ENCODE measurements around the gene ZNF689. TPM values are rescaled to one million over a fixed set of nuclear protein-coding genes. Genes with fewer than 3 reads are reported as not detected.

ZNF689 gene
- polyA plus RNA-seq (2013): 5.8 and 5.9 TPM in 2 replicates

- peak; percentile 95 to 99 for DNase-seq
- peak within 1 kb of the TSS; percentile 81 for H3K4me3 ChIP-seq (ENCODE audit: low read depth, low read length)
- H3K36me3 ChIP-seq (ENCODE audit: control insufficient read depth in 1 of 2, insufficient read depth in 2 of 2, low read length in 2 of 2): peaks cover 4 to 7% of the 10 kb centered on the region in 2 experiments
- no peak within 1 kb of the TSS for H2BK12ac ChIP-seq (ENCODE audit: low read length)
- H3K18ac ChIP-seq (ENCODE audit: low read length): peak within 1 kb of the TSS; percentile 46
- no CpG with 5 or more reads among the region's 63 CpGs for WGBS (ENCODE audit: extremely low coverage, insufficient coverage, insufficient read length)
- H3K9me3 ChIP-seq (ENCODE audit: insufficient read depth, low read depth, low read length): peaks cover 1% of the 10 kb centered on the region
- H2AK5ac ChIP-seq (ENCODE audit: low read length): peak within 1 kb of the TSS; percentile 3
- H3K4ac ChIP-seq (ENCODE audit: low read depth, low read length): peak within 1 kb of the TSS; percentile 41
- no peak within 1 kb of the TSS for H3K23ac ChIP-seq (ENCODE audit: low read length)
- peak within 1 kb of the TSS; percentile 65 for H2BK5ac ChIP-seq (ENCODE audit: low read depth, low read length, poor library complexity)
- peak within 1 kb of the TSS; percentile 64 for H3K4me2 ChIP-seq (ENCODE audit: low read length)
- H4K12ac ChIP-seq (ENCODE audit: low read depth, low read length): peak within 1 kb of the TSS; percentile 91
- peak within 1 kb of the TSS; percentile 98 for H4K8ac ChIP-seq (ENCODE audit: low read depth, low read length)
- H3K27me3 ChIP-seq (ENCODE audit: insufficient read depth, low read length): no peaks in the 10 kb centered on the region
- peaks cover 5% of the 10 kb centered on the region for H3K79me2 ChIP-seq (ENCODE audit: control insufficient read depth, insufficient read depth, low read length, poor library complexity)
- peak within 1 kb of the TSS; percentile 83 for H3K9ac ChIP-seq (ENCODE audit: low read length)
- H4K91ac ChIP-seq (ENCODE audit: low read depth, low read length): peak within 1 kb of the TSS; percentile 86
- no peaks in the 10 kb centered on the region for H3K4me1 ChIP-seq (ENCODE audit: control insufficient read depth in 1 of 2, insufficient read depth in 2 of 2, low read length in 2 of 2)
- peak within 1 kb of the TSS; percentile 65 for H2BK120ac ChIP-seq (ENCODE audit: insufficient read depth, low read length, poor library complexity)
- peak within 1 kb of the TSS; percentile 81 for H3K14ac ChIP-seq (ENCODE audit: low read length)
- H3K27ac ChIP-seq (ENCODE audit: low read depth, low read length): peak within 1 kb of the TSS; percentile 60
- H3K79me1 ChIP-seq (ENCODE audit: low read length): peaks cover 5% of the 10 kb centered on the region
- H2AFZ ChIP-seq (ENCODE audit: insufficient read depth, low read length, poor library complexity): peak within 1 kb of the TSS; percentile 89
These were observed at the start of gene ZNF689 for GRCh38 chr16:30609926-30610839. ZNF689 (minus strand) TSS chr16:30610389; CDS start chr16:30610041, 348 bp downstream.

- Histone ChIP-seq H3K4me1 (ENCODE audit: control insufficient read depth in 1 of 2, insufficient read depth in 2 of 2, low read length in 2 of 2) (peaks cover 16 to 18% of the 10 kb centered on the region in 2 experiments), H3K4me3 (ENCODE audit: low read depth, low read length) (peak overlapping the region; percentile 95), H3K4ac (ENCODE audit: low read depth, low read length) (peak overlapping the region; percentile 62), H4K8ac (ENCODE audit: low read depth, low read length) (peak overlapping the region; percentile 89), H3K18ac (ENCODE audit: low read length) (peak overlapping the region; percentile 62), H2AFZ (ENCODE audit: insufficient read depth, low read length, poor library complexity) (peak overlapping the region; percentile 50), H3K14ac (ENCODE audit: low read length) (peak overlapping the region; percentile 78), H3K36me3 (ENCODE audit: control insufficient read depth in 1 of 2, insufficient read depth in 2 of 2, low read length in 2 of 2) (peaks cover 49 to 55% of the 10 kb centered on the region in 2 experiments), H2AK5ac (ENCODE audit: low read length) (peak overlapping the region; percentile 41), H3K27ac (ENCODE audit: low read depth, low read length) (peak overlapping the region; percentile 99), H3K79me2 (ENCODE audit: control insufficient read depth, insufficient read depth, low read length, poor library complexity) (peaks cover 18% of the 10 kb centered on the region), H2BK5ac (ENCODE audit: low read depth, low read length, poor library complexity) (peak overlapping the region; percentile 90), H4K12ac (ENCODE audit: low read depth, low read length) (peak overlapping the region; percentile 82), H3K9ac (ENCODE audit: low read length) (peak overlapping the region; percentile 81), H2BK120ac (ENCODE audit: insufficient read depth, low read length, poor library complexity) (peak overlapping the region; percentile 69), H4K91ac (ENCODE audit: low read depth, low read length) (peak overlapping the region; percentile 77), H3K23ac (ENCODE audit: low read length) (no peak overlapping the region), H3K9me3 (ENCODE audit: insufficient read depth, low read depth, low read length) (peaks cover 3% of the 10 kb centered on the region), H3K79me1 (ENCODE audit: low read length) (peaks cover 22% of the 10 kb centered on the region), H3K4me2 (ENCODE audit: low read length) (peak overlapping the region; percentile 92), H3K27me3 (ENCODE audit: insufficient read depth, low read length) (no peaks in the 10 kb centered on the region), H2BK12ac (ENCODE audit: low read length) (no peak overlapping the region)
- WGBS (ENCODE audit: extremely low coverage, insufficient coverage, insufficient read length): no CpG with 5 or more reads among the region's 64 CpGs
- peak; percentile 98 to 99 for DNase-seq
These were observed 48.7 kb upstream of the ZNF689 start for GRCh38 chr16:30658731-30659506.

DNA sequence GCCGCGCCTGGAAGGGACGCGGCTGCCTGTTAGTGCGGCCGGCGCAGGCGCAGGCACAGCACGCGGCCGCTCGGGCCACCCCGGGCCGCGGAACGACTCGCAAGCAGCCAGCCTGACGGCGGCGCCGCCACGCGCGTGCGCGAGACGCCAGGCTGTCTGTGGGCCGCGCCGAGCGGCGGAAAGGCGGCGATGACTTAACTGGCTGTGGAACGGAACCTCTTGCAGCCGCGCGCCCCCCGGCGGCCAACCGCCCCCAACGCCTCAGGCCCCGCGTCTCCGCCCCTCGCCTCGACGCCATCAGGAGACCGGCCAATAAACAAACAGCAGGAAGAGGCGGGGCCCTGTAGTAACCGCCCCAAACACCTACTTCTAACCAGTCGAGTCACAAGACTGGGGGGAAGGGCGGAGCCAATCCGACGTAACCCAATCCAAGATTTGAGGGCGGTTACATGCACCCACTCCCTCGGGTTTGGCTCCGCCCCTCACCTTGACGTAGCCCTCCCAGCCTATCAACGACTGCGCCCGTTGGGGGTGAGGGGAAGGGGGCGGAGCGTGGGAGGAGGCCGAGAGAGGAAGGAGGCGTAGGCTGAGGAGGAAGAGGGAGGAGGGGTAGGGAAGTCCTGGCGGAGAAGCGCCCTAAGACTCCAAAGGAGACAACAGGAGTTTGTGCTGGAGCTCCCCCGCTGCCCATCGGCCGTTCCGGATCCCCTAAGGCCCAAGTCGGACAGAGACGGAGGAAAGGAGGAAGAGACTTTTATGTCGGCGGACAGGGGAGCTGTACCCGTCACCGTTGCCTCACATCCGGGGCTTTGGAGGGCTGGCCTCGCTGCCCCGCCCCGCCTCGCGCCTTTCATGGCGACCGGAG is 47.9 kb upstream of the ZNF689 start, which contains the start of gene FBRS:
TSS of gene FBRS (plus strand) at position 566 of the 865 bp plus-strand sequence. CDS start 1,088 bp downstream, outside the sequence.
- peak within 1 kb of the TSS; percentile 93 for H4K8ac ChIP-seq (ENCODE audit: low read depth, low read length)
- H3K9me3 ChIP-seq (ENCODE audit: insufficient read depth, low read depth, low read length): no peaks in the 10 kb centered on the region
- WGBS (ENCODE audit: extremely low coverage, insufficient coverage, insufficient read length): no CpG with 5 or more reads among the region's 86 CpGs
- H3K18ac ChIP-seq (ENCODE audit: low read length): peak within 1 kb of the TSS; percentile 91
- peak within 1 kb of the TSS; percentile 83 for H4K91ac ChIP-seq (ENCODE audit: low read depth, low read length)
- H2BK12ac ChIP-seq (ENCODE audit: low read length): no peak within 1 kb of the TSS
- H3K14ac ChIP-seq (ENCODE audit: low read length): peak within 1 kb of the TSS; percentile 92
- peak within 1 kb of the TSS; percentile 98 for H2BK5ac ChIP-seq (ENCODE audit: low read depth, low read length, poor library complexity)
- H2AFZ ChIP-seq (ENCODE audit: insufficient read depth, low read length, poor library complexity): peak within 1 kb of the TSS; percentile 65
- H2BK120ac ChIP-seq (ENCODE audit: insufficient read depth, low read length, poor library complexity): peak within 1 kb of the TSS; percentile 89
- peaks cover 49 to 53% of the 10 kb centered on the region in 2 experiments for H3K36me3 ChIP-seq (ENCODE audit: control insufficient read depth in 1 of 2, insufficient read depth in 2 of 2, low read length in 2 of 2)
- DNase-seq: peak; percentile 100
- peaks cover 16 to 18% of the 10 kb centered on the region in 2 experiments for H3K4me1 ChIP-seq (ENCODE audit: control insufficient read depth in 1 of 2, insufficient read depth in 2 of 2, low read length in 2 of 2)
- H3K9ac ChIP-seq (ENCODE audit: low read length): peak within 1 kb of the TSS; percentile 100
- peak within 1 kb of the TSS; percentile 95 for H3K4me3 ChIP-seq (ENCODE audit: low read depth, low read length)
- H3K4me2 ChIP-seq (ENCODE audit: low read length): peak within 1 kb of the TSS; percentile 92
- H3K79me1 ChIP-seq (ENCODE audit: low read length): peaks cover 22% of the 10 kb centered on the region
- H3K23ac ChIP-seq (ENCODE audit: low read length): no peak within 1 kb of the TSS
- H4K12ac ChIP-seq (ENCODE audit: low read depth, low read length): peak within 1 kb of the TSS; percentile 83
- H3K27ac ChIP-seq (ENCODE audit: low read depth, low read length): peak within 1 kb of the TSS; percentile 99
- no peaks in the 10 kb centered on the region for H3K27me3 ChIP-seq (ENCODE audit: insufficient read depth, low read length)
- H2AK5ac ChIP-seq (ENCODE audit: low read length): peak within 1 kb of the TSS; percentile 41
- H3K4ac ChIP-seq (ENCODE audit: low read depth, low read length): peak within 1 kb of the TSS; percentile 62
- H3K79me2 ChIP-seq (ENCODE audit: control insufficient read depth, insufficient read depth, low read length, poor library complexity): peaks cover 18% of the 10 kb centered on the region
